ENCODE measurements around the gene CUX1. TPM values are rescaled to one million over a fixed set of nuclear protein-coding genes. Genes with fewer than 3 reads are reported as not detected.
A peak's percentile ranks its signal among the peaks of the same experiment; 100 is the strongest.

The CUX1 gene
- total and polyA plus RNA-seq, 7 experiments from 2014 or later: 10.1 to 81.6 (median 42.5) TPM

GRCh38 chr7:101816595-101817470, 593 bp upstream of the CUX1 start:
- no peaks in the 10 kb centered on the region for H3K9me3 ChIP-seq (ENCODE audit: control insufficient read depth in 2 of 3, low read length in 3 of 3)
- no peak overlapping the region for H3K27ac ChIP-seq (ENCODE audit: low read depth, low read length)
- peak overlapping the region; percentile 44 for H3K4me3 ChIP-seq (ENCODE audit: low read length)
- H3K36me3 ChIP-seq (ENCODE audit: control insufficient read depth in 2 of 3, insufficient read depth in 3 of 3, low read length in 3 of 3): peaks cover 0 to 3% (median 0%) of the 10 kb centered on the region in 3 experiments
- Mint-ChIP-seq H3K27me3 (peaks cover 0 to 42% (median 0%) of the 10 kb centered on the region in 5 donors), H3K4me3 (peak overlapping the region in 5 of 10 donors; percentile 41 to 84 (median 84)), H3K27ac (no peak overlapping the region), H3K9me3 (no peaks in the 10 kb centered on the region), H3K36me3 (no peaks in the 10 kb centered on the region), H3K4me1 (peaks cover 12 to 49% (median 32%) of the 10 kb centered on the region in 7 donors)
- peak in 6 of 9 donors; percentile 14 to 45 (median 24) for DNase-seq
- no peaks in the 10 kb centered on the region for H3K27me3 ChIP-seq (ENCODE audit: control insufficient read depth in 2 of 2, insufficient read depth in 2 of 2, low read length in 2 of 2)
- ATAC-seq: no peak
- intact Hi-C loops (cut with micrococcal nuclease): loop anchor here (5.0 to 10.0 kb wide), 4 partner anchors 212 to 545 kb away; partner anchors contain the start of gene SH2B2 (in 1 of the 2)
- ChIA-PET CTCF (interaction anchor here (0.6 to 0.8 kb wide), 2 partner anchors 73 to 75 kb away, joined by 3 read pairs; no protein-coding TSS in a partner anchor), POLR2A (interaction anchor here (1.7 kb wide), 1 partner anchor 73 kb away, joined by 5 read pairs; no protein-coding TSS in a partner anchor)
- H3K4me1 ChIP-seq (ENCODE audit: control insufficient read depth in 2 of 2, insufficient read depth in 2 of 2, low read length in 2 of 2): peaks cover 0 to 4% of the 10 kb centered on the region in 2 donors

DNA sequence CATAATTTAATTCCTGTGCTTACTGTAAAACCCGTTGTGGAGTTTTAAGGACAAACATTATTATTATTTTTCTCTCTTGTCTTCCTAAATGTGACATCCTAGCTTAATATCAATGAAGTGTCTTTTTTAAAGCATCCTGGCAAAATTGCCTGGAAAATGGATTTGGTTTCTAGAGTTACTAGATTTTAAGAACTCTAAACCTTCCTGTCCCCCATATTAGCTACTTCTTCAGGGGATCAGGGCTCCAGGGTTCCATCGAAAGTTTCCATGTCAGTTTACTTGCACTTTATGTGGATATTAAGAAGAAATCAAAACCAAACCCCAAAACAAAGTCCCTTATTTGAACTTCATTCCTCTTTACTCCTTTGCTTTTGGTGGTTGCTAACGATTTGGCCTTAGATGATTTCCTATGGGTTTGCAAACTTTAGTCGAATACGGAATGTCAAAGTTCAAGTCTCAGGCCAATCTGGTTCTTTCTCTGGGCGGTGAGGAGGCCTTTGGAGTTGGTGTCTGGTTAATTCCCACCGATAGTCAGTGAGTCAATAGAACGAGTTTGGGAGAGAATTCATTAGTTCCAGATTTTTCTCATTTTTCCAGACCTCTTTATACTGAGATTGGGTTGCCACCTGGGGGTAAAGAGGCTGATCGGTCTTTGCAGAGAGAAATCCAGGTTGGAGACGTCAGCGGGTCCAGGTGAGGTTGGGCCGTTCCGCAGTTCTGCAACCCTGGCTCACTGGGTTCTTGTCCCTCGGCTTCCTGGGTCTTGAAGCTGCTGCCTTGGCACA, 1.1 kb downstream of the CUX1 start:
- POLR2A ChIA-PET: interaction anchor here (0.7 to 1.7 kb wide), 2 partner anchors 75 to 136 kb away, joined by 3 to 5 read pairs; no protein-coding TSS in a partner anchor
- intact Hi-C loops (cut with micrococcal nuclease): loop anchor here (5.0 to 10.0 kb wide), 4 partner anchors 214 to 544 kb away; partner anchors contain the start of gene SH2B2 (in 1 of the 2)
- Mint-ChIP-seq H3K27me3 (peaks cover 0 to 28% (median 0%) of the 10 kb centered on the region in 5 donors), H3K4me3 (peak overlapping the region; percentile 43 to 90 (median 83)), H3K9me3 (no peaks in the 10 kb centered on the region), H3K27ac (peak overlapping the region in 2 of 9 donors; percentile 26 to 51), H3K36me3 (no peaks in the 10 kb centered on the region), H3K4me1 (peaks cover 12 to 56% (median 39%) of the 10 kb centered on the region in 7 donors)
- ATAC-seq: no peak
- CTCF ChIA-PET: interaction anchor here (0.5 to 2.7 kb wide), 3 partner anchors 9 to 414 kb away, joined by 3 to 9 read pairs (median 5); no protein-coding TSS in a partner anchor
- Histone ChIP-seq H3K36me3 (ENCODE audit: control insufficient read depth in 2 of 3, insufficient read depth in 3 of 3, low read length in 3 of 3) (peaks cover 0 to 3% (median 0%) of the 10 kb centered on the region in 3 experiments), H3K27ac (ENCODE audit: low read depth, low read length) (no peak overlapping the region), H3K4me1 (ENCODE audit: control insufficient read depth in 2 of 2, insufficient read depth in 2 of 2, low read length in 2 of 2) (peaks cover 0 to 4% of the 10 kb centered on the region in 2 donors), H3K4me3 (ENCODE audit: low read length) (no peak overlapping the region), H3K9me3 (ENCODE audit: control insufficient read depth in 2 of 3, low read length in 3 of 3) (no peaks in the 10 kb centered on the region), H3K27me3 (ENCODE audit: control insufficient read depth in 2 of 2, insufficient read depth in 2 of 2, low read length in 2 of 2) (no peaks in the 10 kb centered on the region)
- DNase-seq: no peak

DNA sequence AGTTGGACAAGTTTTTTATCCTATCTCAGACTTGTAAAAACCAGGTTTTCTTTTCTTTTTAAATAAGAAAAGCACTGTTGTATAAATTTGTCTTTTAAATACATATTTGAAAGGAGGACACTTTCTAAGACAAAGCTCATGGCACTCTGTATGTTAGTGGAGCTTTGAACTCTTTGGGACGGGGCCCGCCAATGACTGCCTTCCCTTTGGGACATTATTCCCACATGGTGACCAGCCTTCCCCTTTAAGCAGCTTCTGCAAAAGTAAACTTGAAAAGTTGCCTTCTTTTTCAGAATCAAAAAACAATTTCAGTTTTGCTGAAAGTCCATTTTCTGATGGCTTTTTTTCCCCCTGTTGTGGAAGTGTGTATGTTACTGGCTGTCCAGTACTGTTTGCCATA, 1.8 kb downstream of the CUX1 start:
- Histone ChIP-seq H3K9me3 (ENCODE audit: control insufficient read depth in 2 of 3, low read length in 3 of 3) (no peaks in the 10 kb centered on the region), H3K27ac (ENCODE audit: low read depth, low read length) (no peak overlapping the region), H3K27me3 (ENCODE audit: control insufficient read depth in 2 of 2, insufficient read depth in 2 of 2, low read length in 2 of 2) (no peaks in the 10 kb centered on the region), H3K36me3 (ENCODE audit: control insufficient read depth in 2 of 3, insufficient read depth in 3 of 3, low read length in 3 of 3) (peaks cover 0 to 3% (median 0%) of the 10 kb centered on the region in 3 experiments), H3K4me3 (ENCODE audit: low read length) (no peak overlapping the region), H3K4me1 (ENCODE audit: control insufficient read depth in 2 of 2, insufficient read depth in 2 of 2, low read length in 2 of 2) (peaks cover 0 to 4% of the 10 kb centered on the region in 2 donors)
- Mint-ChIP-seq H3K27ac (no peak overlapping the region), H3K9me3 (no peaks in the 10 kb centered on the region), H3K36me3 (no peaks in the 10 kb centered on the region), H3K27me3 (peaks cover 0 to 25% (median 0%) of the 10 kb centered on the region in 5 donors), H3K4me1 (peaks cover 12 to 55% (median 39%) of the 10 kb centered on the region in 7 donors), H3K4me3 (peak overlapping the region in 2 of 10 donors; percentile 45 to 84)
- POLR2A ChIA-PET: no interaction called here
- DNase-seq: no peak
- ATAC-seq: no peak
- intact Hi-C loops (cut with micrococcal nuclease): loop anchor here (5.0 to 10.0 kb wide), 4 partner anchors 214 to 543 kb away; partner anchors contain the start of gene SH2B2 (in 1 of the 2)
- CTCF ChIA-PET: interaction anchor here (0.5 to 2.7 kb wide), 2 partner anchors 76 to 413 kb away, joined by 5 to 9 read pairs; no protein-coding TSS in a partner anchor

DNA sequence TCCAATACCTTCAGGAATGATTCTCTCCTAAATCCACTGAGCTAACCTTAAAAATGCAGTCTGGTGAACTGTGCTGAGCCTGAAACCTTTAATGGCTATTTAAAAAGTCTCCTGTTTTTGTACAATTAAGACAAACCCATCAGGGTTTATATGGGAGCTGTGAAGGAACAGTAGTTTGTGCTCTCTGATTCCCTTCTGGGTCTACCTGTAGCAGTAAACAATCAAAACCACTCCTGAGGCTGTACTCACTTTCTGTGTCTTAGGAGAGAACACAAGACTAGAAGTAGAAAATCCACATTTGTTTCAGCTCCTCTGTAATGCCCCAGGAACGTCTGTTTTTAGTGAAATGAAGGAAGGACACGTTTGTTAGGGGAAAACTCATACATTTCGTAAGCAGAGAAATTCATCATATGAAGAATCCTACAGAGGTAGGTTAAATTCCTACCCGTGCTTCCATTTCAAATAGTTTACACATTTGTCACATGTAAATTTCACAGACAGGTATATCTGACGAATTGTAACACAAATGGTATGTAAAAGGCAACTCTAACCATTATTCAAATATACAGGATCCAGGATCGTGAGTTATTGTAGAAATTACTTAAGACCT, 2.6 kb downstream of the CUX1 start:
- Mint-ChIP-seq H3K27me3 (peaks cover 0 to 18% (median 0%) of the 10 kb centered on the region in 5 donors), H3K4me3 (no peak overlapping the region), H3K27ac (no peak overlapping the region), H3K9me3 (no peaks in the 10 kb centered on the region), H3K36me3 (no peaks in the 10 kb centered on the region), H3K4me1 (peaks cover 6 to 57% (median 36%) of the 10 kb centered on the region in 7 donors)
- Histone ChIP-seq H3K27me3 (ENCODE audit: control insufficient read depth in 2 of 2, insufficient read depth in 2 of 2, low read length in 2 of 2) (no peaks in the 10 kb centered on the region), H3K9me3 (ENCODE audit: control insufficient read depth in 2 of 3, low read length in 3 of 3) (no peaks in the 10 kb centered on the region), H3K4me1 (ENCODE audit: control insufficient read depth in 2 of 2, insufficient read depth in 2 of 2, low read length in 2 of 2) (peaks cover 0 to 4% of the 10 kb centered on the region in 2 donors), H3K4me3 (ENCODE audit: low read length) (no peak overlapping the region), H3K27ac (ENCODE audit: low read depth, low read length) (no peak overlapping the region), H3K36me3 (ENCODE audit: control insufficient read depth in 2 of 3, insufficient read depth in 3 of 3, low read length in 3 of 3) (peaks cover 0 to 5% (median 0%) of the 10 kb centered on the region in 3 experiments)
- intact Hi-C loops (cut with micrococcal nuclease): loop anchor here (5.0 to 10.0 kb wide), 4 partner anchors 215 to 542 kb away; partner anchors contain the start of gene SH2B2 (in 1 of the 2)
- DNase-seq (no peak), ATAC-seq (no peak)
- ChIA-PET CTCF (interaction anchor here (2.7 kb wide), 1 partner anchor 76 kb away, joined by 9 read pairs; no protein-coding TSS in a partner anchor), POLR2A (no interaction called here)

- peaks cover 0 to 8% (median 0%) of the 10 kb centered on the region in 3 experiments for H3K36me3 ChIP-seq (ENCODE audit: control insufficient read depth in 2 of 3, insufficient read depth in 3 of 3, low read length in 3 of 3)
- peaks cover 0 to under 1% (median 0%) of the 10 kb centered on the region in 5 donors for H3K36me3 Mint-ChIP-seq
- no peak overlapping the region for H3K27ac Mint-ChIP-seq
- peaks cover 0 to 4% of the 10 kb centered on the region in 2 donors for H3K4me1 ChIP-seq (ENCODE audit: control insufficient read depth in 2 of 2, insufficient read depth in 2 of 2, low read length in 2 of 2)
- intact Hi-C loops (cut with micrococcal nuclease): no loop called here
- no peak overlapping the region for H3K4me3 Mint-ChIP-seq
- no peaks in the 10 kb centered on the region for H3K9me3 Mint-ChIP-seq
- POLR2A ChIA-PET: no interaction called here
- H3K4me3 ChIP-seq (ENCODE audit: low read length): no peak overlapping the region
- H3K27ac ChIP-seq (ENCODE audit: low read depth, low read length): no peak overlapping the region
- CTCF ChIA-PET: no interaction called here
- no peak for ATAC-seq
- H3K9me3 ChIP-seq (ENCODE audit: control insufficient read depth in 2 of 3, low read length in 3 of 3): no peaks in the 10 kb centered on the region
- peaks cover 0 to 18% (median 0%) of the 10 kb centered on the region in 5 donors for H3K27me3 Mint-ChIP-seq
- H3K4me1 Mint-ChIP-seq: peaks cover 6 to 62% (median 41%) of the 10 kb centered on the region in 7 donors
- no peak for DNase-seq
- H3K27me3 ChIP-seq (ENCODE audit: control insufficient read depth in 2 of 2, insufficient read depth in 2 of 2, low read length in 2 of 2): no peaks in the 10 kb centered on the region
Measured at GRCh38 chr7:101820703-101821102, 3.3 kb downstream of the CUX1 start.
